ENCODE results near the gene NKAIN2. TPM values are rescaled to one million over a fixed set of nuclear protein-coding genes. Genes with fewer than 3 reads are reported as not detected.
"Not testable (repeated sequence)": the region's sequence is repeated elsewhere in the genome, so short reads cannot be mapped to it uniquely, and the experiment has no call there.

NKAIN2 gene
- total RNA-seq, 4 donors from 2014 or later, result 0.11 to 1.0 (median 0.94) TPM; not detected in 1

- TF ChIP-seq POLR2A (IDR thresholded peaks at IDR 0.05) (no peak), CTCF (IDR thresholded peaks at IDR 0.05) (no peak)
- no peak overlapping the region for H3K4me3 ChIP-seq (replicated peaks in 1 of 3)
- H3K27me3 ChIP-seq, result no peaks in the 10 kb centered on the region
- H3K27ac ChIP-seq, result no peak overlapping the region
- no peaks in the 10 kb centered on the region for H3K4me1 ChIP-seq
- H3K36me3 ChIP-seq, result no peaks in the 10 kb centered on the region
- WGBS, 2 donors, result 76 to 91% methylated on average over 1 of the region's 1 CpG
- intact Hi-C loops (cut with DNase I), result no loop called here
- no peaks in the 10 kb centered on the region for H3K9me3 ChIP-seq
- DNase-seq, result no peak
Measured at GRCh38 chr6:124283486-124283885, 479.8 kb downstream of the NKAIN2 start.

DNA sequence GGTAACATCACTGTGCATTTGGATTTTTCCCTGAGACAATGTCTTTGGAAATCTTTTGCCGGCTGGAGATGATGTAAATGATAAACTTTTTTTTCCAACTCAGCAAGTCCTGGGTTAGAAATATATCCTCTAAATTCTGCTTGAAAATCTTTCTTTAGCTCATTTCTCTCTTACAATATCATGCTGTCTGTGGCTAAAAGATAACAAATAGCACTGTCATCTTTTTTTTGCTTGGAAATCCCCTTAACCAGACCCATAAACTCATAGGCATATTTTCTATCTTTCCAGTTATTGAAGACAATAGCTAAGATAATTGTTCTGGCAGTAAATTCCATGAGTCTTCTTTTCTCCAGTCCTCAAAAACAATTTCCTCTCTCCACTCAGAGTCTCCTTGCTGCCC, 481.5 kb downstream of the NKAIN2 start:
- DNase-seq, result no peak
- H3K9me3 ChIP-seq, result no peaks in the 10 kb centered on the region
- H3K4me3 ChIP-seq (replicated peaks in 1 of 3), result no peak overlapping the region
- intact Hi-C loops (cut with DNase I), result no loop called here
- TF ChIP-seq CTCF (IDR thresholded peaks at IDR 0.05) (no peak), POLR2A (IDR thresholded peaks at IDR 0.05) (no peak)
- no peaks in the 10 kb centered on the region for H3K4me1 ChIP-seq
- H3K27me3 ChIP-seq, result no peaks in the 10 kb centered on the region
- no peaks in the 10 kb centered on the region for H3K36me3 ChIP-seq
- no peak overlapping the region for H3K27ac ChIP-seq
- WGBS, 2 donors, result 93 to 95% methylated on average over 1 of the region's 1 CpG

DNA sequence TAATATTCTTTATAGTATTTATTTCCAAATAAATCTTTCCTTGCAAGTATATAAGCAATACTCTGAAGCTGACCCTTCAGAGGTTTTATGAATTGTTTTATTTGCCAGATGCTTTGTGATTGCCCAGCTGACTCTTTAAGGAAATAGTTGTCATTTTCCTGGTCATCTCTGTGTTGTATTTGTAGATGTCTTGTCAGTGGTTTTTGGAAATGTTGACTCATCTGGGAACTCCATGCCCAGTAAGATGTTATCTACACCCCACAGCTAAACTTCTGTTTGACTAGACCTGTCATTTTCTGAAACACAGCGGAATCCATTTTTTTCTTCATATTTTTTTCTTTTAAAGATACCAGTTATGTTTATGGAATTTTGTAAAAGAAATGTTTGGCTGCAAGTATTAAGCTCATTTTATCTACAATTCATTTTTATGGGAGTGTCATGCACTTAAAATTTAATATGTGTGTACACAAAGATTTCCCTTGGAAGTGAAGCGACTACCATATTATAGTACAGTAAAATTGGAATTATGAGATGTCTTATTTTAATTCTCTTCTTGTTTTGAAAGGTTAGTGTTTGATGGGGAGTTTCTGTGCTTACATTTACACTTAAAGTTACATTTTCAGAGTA, 491.0 kb downstream of the NKAIN2 start:
- DNase-seq, result no peak
- Histone ChIP-seq H3K27ac (no peak overlapping the region), H3K4me3 (replicated peaks in 1 of 3) (no peak overlapping the region), H3K4me1 (no peaks in the 10 kb centered on the region), H3K36me3 (no peaks in the 10 kb centered on the region), H3K9me3 (no peaks in the 10 kb centered on the region), H3K27me3 (no peaks in the 10 kb centered on the region)
- intact Hi-C loops (cut with DNase I), result no loop called here
- 97 to 98% methylated on average over 2 of the region's 2 CpGs for WGBS, 2 donors
- TF ChIP-seq POLR2A (IDR thresholded peaks at IDR 0.05) (no peak), CTCF (IDR thresholded peaks at IDR 0.05) (no peak)

- WGBS, 2 donors, result 90% methylated on average over 6 of the region's 6 CpGs
- no peak for TF ChIP-seq CTCF (IDR thresholded peaks at IDR 0.05)
- TF ChIP-seq POLR2A (IDR thresholded peaks at IDR 0.05), result no peak
- intact Hi-C loops (cut with DNase I), result no loop called here
Measured at GRCh38 chr6:124297507-124297906, 493.8 kb downstream of the NKAIN2 start.

DNA sequence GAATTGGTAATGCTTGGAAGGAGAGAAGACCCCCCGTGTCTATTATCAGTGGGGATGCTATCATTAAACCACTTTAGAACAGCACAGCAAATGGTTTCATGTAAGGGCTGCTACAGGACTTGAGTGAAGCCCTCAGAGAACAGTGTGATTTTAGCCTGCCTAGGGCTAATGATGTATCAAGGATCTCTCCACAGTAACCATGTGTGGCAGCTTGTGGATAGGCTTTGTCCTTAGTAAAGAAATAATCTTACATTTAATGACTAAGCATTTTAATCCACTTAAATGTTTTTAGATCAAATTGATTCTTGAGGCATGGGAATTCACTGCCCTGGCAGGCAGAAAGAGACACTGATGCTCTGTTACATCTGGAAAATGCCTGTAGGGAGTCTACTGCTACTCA, 495.1 kb downstream of the NKAIN2 start:
- no peaks in the 10 kb centered on the region for H3K36me3 ChIP-seq
- H3K4me1 ChIP-seq, result no peaks in the 10 kb centered on the region
- no peak overlapping the region for H3K4me3 ChIP-seq (replicated peaks in 1 of 3)
- 42 to 58% methylated on average over 1 of the region's 1 CpG for WGBS, 2 donors
- no peak overlapping the region for H3K27ac ChIP-seq
- no peak for DNase-seq
- intact Hi-C loops (cut with DNase I), result no loop called here
- no peaks in the 10 kb centered on the region for H3K27me3 ChIP-seq
- no peaks in the 10 kb centered on the region for H3K9me3 ChIP-seq
- TF ChIP-seq CTCF (IDR thresholded peaks at IDR 0.05), result no peak
- no peak for TF ChIP-seq POLR2A (IDR thresholded peaks at IDR 0.05)

More at GRCh38 chr6:124297507-124297906, 493.8 kb downstream of the NKAIN2 start:
- DNase-seq, result no peak
- Histone ChIP-seq H3K27me3 (no peaks in the 10 kb centered on the region), H3K4me1 (no peaks in the 10 kb centered on the region), H3K4me3 (replicated peaks in 1 of 3) (no peak overlapping the region), H3K36me3 (no peaks in the 10 kb centered on the region), H3K9me3 (no peaks in the 10 kb centered on the region), H3K27ac (no peak overlapping the region)

- 87 to 90% methylated on average over 2 of the region's 2 CpGs for WGBS, 2 donors
- H3K36me3 ChIP-seq; H3K4me1 ChIP-seq; H3K9me3 ChIP-seq; DNase-seq; H3K27ac ChIP-seq; intact Hi-C loops (cut with DNase I); H3K4me3 ChIP-seq (replicated peaks in 1 of 3); H3K27me3 ChIP-seq: not testable (repeated sequence)
Measured at GRCh38 chr6:124300907-124301306, 497.2 kb downstream of the NKAIN2 start.

Measured in thyroid gland (tissue), 4 donors.